Stimulated activated CD8-positive, alpha-beta memory T cell treated with anti-CD3 and anti-CD28 coated beads, Interleukin-15, amount 100 ng/mL, for 4 hours (primary cell): Measurements from ENCODE around the gene CCSER1.

Source experiments
- DNase-seq, 2 donors: peaks; one replicate each; pipeline ENCODE4 v3.0.0-alpha.2; 2020; ENCODE audit warnings: low read depth in 2 of 2

CCSER1 gene

DNA sequence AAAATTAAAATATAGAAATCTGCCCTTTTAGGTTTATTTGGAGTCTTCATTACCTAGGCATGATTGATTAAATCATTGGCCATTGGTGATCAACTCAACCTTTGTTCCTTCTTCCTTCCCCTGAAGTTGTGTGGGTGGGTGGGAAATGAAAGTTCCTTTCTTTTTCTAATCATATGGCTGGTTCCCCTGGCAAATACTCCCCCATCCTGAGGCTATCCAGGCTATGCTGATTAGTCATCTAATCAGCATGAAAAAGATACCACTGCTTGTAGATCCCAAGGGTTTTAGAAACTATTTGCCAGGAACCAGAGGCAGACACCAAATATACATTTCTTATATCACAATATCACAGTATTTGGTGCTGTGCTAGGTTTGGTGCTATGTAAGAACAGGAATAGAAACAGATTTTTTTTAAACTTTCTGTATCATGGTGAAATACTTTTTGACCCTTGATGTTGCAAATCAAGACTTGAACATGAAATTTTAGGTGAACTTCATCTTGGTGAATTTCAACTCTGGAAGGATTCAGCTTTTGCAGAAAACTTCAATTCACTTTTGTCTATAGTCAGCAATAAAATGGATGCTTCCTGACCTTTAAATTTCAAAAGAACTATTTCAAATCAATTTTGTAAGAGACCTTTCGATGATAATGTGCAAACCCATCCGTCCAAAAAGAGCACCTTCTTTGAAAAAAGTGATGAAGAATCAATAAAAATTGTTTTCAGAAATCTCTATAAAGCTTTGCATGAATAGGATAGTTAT lies 71.1 kb downstream of the CCSER1 start:
- no peak for DNase-seq

DNA sequence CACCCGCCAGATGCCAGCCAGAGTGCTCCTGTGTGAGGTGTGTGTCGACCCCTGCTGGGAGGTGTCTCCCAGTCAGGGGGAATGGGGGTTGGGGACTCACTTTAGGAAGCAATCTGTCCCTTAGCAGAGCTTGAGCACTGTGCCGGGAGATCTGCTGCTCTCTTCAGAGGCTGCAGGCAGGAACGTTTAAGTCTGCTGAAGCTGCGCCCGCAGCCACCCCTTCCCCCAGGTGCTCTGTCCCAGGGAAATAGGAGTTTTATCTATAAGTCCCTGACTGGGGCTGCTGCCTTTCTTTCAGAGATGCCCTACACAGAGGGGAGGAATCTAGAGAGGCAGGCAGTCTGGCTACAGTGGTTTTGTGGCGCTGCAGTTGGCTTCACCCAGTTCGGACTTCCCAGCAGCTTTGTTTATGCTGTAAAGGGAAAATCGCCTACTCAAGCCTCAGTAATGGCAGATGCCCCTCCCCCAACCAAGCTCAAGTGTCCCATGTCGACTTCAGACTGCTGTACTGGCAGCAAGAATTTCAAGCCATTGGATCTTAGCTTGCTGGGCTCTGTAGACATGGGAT lies 80.8 kb downstream of the CCSER1 start:
- no peak for DNase-seq

DNA sequence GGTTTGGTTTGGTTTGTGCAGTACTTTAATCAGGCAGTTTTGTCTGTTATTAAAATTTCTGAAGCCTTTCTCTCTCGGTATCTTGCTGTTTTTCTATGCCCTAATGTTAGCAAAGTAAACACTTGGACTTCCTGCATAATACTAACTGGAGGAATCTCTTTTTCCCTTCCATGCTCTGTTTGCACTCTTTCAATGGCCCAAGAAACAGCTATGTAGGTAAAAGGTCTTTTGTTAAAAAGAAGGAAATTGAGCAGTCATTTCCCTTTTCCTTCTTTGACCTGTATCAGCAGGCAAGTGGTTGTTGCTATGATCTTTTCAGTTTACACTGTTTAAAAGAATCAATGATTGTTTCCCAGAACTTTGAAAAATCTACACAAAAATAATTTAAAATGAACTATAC lies 82.7 kb downstream of the CCSER1 start:
- DNase-seq: no peak

DNA sequence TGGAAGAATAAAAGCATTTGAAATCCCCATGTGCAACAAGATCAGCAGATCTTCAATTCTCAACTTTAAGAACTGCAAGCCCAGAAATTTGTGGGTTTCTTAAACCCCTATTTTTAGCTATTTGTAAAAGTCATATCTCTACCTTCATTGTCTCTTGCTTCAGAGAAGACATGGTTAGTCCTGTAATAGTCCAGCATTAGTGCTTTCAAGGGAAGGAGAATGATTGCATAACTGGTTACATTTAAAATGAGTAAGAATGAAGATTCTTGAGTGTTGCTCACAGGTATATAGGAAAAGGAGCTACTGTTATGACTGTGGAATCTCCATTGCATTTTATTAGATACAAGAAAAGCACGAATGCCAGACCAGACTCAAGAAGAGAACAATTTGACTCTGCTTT lies 84.0 kb downstream of the CCSER1 start:
- DNase-seq: no peak

DNA sequence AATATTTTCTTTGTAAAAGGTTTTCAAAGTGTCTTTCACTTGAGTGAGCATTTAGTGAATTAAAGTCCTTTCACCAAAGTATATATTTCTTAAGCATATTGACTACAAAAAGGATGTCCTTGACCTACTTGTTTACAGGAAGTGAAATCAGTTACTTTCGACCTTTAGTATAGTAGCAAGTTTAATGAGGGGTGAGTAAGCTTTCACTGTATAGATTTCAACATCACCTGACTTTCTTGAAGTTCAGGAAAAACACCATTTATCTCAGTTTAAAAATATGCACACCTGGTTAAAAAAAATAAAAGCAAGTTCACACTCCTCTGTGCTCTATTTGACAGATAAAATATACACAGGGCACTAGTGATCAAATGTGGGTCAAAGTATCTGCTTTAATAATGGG lies 88.1 kb downstream of the CCSER1 start:
- DNase-seq: no peak

DNA sequence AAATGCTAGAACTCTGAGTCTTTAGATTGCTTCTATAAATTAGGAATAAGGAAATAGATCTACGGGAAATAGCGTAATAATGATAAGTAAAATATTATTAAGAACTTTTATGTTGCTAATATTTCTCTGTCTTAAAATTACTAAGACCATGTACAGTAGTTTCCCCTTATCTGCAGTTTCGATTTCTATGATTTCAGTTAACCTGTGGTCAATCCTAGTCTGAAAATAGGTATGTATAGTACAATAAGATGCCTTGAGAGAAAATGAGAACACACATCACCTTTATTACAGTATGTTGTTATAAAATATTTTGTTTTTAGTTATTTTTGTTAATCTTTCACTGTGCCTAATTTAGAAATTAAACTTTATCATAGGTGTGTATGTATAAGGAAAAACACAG lies 92.6 kb downstream of the CCSER1 start:
- no peak for DNase-seq

DNA sequence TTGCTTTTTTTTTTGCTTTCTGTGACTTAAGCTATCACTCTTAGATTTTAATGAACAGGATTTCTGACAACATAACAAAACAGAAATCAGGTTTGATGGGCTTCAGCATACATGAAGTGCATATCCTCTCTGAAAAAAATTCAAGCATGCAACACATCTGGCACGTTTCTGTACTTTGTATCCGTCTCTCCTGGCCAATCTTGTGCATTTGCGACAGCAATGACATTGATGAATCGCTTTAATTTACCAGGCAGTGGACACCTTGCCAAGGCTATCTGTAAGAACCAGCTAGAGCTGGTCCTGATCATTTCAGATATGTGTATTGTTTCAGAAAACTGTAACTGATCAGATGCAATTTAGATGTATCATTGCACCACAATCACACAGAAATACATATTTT lies 93.3 kb downstream of the CCSER1 start:
- DNase-seq: no peak

DNA sequence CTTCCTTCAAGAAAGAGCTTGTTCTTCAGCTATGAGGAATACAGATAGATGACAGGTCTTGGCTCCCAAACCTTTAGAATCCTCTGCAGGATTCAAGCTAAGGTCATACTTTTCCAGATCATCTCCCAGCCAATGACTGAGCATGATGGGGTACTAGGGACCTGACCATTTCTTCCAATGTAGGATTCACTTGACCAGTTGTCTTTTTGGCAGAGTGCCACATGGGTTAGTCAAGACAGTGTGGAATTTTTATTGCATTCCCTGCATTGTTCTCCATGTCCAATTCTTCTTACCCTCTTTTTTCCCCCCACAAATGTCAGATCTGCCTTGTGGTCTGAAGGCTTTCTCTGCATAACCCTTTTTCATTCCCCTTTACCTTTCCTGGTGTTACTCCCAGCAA lies 99.5 kb downstream of the CCSER1 start:
- DNase-seq: no peak

DNA sequence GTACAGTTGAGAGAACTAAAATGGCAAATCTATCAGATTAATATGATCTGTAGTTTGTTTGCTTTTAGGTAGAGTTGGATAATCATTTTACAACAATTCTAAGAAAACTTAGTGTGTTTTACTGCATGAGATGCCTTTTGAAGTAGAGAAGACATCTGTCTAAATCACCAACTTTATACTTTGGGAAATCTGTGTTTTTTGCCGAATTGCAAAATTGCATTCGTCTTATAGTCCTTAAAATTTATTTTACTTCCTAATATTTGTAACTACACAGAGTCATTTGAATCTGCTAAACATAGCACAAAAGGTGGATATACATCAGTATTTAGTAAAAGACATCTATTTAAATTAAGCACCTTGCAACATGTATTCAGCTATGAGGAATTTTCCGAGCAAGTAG lies 100.0 kb downstream of the CCSER1 start:
- DNase-seq: no peak

DNA sequence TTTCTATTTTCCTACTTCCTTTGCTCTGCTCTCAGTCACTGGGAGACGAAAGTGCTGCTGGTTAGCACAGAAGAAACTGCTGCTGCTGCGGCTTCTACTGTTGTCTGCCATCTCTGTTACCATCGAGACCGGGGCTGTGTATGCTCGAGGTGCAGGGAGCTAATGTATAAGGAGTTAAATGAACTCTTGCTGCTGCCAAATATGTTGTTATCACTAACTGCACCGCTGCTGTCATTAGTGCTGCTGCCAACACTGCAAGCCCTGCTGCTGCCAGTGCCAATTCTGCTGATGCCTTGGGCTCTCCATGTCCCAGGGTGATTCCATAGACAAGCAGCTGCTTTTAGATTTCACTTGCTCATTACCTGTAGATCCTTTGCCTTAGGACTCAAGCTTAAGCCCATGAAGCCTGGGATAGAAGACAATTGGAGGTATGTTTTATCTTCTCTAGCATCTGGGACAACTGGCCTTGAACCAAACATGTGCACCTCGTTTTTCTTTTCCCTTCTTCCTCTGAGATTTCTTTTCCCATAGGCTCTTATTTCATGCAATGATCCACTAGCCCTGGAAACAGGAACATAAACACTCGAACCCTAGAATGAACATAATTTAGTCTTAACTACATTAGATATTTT lies 107.8 kb downstream of the CCSER1 start:
- no peak for DNase-seq

DNA sequence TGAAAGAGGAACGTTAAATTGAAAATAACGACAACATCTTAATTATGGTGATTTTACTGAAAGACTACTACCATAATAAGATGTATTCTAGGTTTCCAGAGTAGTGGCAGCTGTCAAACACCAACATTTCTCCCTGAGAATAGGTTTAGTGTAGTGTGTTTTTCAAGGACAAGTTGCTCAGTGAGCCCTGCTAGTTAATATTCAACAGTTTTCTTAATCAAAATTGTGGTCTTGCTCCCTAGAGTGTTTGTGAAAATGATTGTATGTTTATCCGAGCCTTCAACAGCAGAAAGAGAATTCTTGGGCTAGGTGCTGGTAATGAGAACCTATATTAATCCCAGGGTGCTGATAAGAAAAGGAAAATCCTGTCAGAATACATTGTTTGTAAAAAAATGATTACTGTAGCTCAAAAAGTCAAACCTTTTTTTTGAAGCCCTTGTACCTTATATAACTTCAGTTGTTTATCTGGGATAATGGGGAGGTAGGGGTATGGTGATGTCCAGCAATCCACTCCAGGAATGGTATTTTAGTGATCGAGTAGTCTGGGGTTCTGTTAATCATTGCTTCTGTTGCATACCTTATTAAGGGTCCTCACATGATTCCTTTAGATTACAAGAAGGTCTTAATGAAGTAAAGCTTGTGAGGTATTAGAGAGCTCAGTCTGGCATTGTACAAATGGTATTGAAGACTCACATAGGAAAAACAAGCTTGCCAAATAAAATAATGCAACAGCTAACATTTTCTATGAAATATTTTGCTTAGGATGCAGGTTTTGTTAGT lies 110.7 kb downstream of the CCSER1 start:
- no peak for DNase-seq

DNA sequence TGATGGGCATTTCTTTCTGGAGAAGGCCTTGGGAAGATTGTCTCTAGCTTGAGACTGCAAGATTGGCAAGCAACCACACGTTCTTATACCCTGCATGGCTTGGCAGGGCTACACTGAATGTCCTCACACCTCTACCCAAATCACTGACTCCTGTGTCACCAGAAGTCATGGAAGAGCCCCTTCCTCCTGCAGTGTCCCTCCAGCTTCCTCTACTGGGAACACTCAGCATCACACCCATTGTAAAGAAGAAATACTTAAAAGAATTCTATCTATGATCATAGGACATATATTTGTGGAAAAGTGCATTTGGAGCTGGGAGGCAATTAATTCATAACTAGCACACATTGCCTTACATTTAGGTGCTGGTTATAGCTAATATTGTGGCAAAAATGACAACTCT lies 113.1 kb downstream of the CCSER1 start:
- no peak for DNase-seq

DNA sequence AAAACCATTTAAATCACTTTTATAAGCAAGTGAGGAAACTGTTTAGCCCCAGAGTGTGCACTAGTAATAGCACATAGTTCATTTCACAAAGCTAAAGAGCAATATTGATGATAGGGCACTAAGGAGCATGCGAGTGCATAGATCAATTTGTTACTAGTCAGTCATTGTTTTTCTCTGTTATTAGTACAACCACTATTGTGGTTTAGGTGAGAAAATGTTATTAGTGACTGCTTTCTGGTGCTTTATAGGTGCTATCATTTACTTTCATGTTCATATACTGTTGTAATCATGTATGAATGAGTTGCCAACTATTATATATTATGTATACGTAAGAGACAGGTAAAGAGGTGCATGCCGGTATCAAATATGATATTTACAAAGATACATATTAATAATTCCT lies 113.8 kb downstream of the CCSER1 start:
- no peak for DNase-seq

DNA sequence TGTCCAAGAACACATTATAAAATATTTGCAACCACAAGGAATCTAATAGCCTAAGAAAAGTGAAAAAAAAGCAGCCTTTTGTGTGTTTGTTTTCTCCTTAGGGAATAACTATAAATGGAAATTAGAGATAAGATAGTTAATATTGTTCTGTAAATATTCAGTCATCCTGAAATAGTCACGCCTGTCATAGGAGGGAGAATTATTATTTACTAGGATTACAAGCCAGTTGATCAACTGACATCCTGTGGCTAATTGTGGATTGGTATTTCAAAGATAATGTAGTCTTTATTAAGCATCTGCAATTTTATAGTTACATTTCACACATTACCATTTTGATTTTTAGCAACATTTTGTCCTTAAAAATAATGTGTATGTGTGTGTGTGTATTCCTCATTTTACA lies 118.6 kb downstream of the CCSER1 start:
- DNase-seq: no peak

DNA sequence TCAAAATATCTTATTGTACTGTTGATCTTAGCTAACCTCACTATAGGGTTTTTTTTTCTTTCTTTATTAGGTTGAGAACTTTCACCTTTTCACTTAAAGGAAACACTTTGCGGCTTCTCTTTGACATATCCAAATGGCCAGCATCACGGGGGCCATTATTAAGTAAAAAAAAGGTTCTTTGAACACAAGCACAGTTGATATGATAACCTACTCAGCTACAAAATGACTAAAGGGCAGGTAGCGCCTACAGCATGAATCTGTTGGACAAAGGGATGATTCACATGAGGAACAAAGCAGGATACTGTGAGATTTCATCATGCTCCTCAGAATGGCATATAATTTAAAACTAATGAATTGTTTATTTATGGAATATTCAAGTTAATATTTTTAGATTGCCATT lies 119.6 kb downstream of the CCSER1 start:
- no peak for DNase-seq

DNA sequence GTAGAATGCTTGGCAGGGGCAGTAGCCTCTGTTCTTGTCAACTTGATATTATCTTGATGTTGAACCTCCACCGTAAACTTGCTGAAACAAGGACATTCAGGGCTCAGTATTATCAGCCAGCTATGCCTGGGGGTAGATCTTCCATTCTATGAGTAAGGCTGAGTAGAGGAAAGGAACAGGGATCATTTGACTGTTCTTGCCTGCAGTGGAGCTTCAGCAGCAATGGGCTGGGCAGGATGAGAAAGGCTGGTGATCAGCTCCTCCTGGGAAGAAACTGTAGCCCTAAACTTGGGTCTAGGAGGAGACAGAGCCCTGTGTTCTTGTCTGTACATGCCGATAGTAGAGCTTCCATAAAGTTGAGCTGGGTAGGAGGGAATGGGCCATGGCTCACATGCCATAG lies 127.2 kb downstream of the CCSER1 start:
- DNase-seq: no peak

DNA sequence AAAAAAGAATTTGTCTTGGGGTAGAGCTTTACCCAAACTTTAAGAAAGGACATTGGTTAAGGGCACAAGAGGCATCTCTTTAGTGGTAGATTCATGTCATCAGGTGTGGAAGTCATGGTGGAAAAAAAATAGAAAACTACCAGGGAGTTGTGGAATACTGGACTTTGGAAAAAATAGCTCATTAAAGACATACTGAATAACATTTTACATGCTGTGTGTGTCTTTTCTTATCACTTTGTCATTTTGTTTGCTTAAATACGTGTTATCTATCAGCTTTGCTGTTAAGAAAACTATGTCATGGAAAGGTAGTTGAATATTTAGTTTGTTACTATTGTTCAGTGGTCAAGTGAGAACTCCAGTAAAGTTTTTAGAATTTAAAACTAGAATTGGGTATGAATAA lies 147.0 kb downstream of the CCSER1 start:
- no peak for DNase-seq

DNA sequence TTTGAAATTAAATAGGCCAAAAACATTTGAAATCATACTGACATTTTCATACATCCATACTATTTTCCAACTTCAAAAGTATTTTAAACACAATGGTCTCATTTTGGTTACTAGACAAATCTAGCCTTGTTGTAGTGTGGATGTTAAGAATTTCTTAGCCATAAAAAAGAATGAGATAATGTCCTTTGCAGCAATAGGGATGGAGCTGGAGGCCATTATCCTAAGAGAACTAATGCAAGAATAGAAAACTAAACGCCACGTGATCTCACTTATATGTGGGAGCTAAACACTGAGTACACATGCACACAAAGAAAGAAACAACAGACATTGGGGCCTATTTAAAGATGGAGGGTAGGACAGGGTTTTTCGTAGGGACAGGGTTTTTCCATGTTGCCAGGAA lies 153.8 kb downstream of the CCSER1 start:
- no peak for DNase-seq

DNA sequence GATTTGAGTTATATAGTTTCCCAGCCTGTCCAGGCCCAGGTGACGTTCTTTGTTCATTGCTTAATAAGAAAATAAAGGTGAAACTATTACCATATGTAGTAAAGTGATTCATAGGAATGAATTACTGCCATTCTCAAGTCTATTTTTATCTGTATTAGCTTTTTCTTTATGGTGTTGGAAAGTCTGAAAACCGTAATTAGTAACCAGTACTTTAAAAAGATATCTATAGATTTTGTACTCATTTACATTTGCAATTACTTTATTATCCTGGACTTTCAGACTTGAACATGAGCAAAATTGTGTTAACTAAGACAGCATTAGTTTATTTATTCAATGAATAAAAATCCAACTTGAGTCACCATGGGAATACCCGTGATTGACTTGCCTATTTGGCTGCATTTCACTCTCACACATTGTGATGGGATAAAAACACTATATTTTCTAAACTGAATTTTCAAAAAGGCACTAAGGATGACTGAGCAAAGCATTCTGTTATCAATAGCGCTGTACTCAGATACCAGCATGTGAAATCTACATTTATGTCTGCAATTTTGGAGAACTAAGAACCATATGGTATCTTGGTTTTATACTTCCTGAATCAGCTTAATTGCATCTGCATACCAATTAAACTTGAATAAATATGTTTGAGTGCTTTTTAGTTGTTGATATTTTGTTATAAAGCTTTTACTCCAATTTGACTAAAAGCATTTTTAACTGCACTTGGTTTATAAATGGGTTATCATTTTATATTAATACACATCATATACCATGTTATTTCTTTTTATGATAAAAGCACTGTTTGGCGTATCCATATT lies 154.6 kb downstream of the CCSER1 start:
- no peak for DNase-seq

DNA sequence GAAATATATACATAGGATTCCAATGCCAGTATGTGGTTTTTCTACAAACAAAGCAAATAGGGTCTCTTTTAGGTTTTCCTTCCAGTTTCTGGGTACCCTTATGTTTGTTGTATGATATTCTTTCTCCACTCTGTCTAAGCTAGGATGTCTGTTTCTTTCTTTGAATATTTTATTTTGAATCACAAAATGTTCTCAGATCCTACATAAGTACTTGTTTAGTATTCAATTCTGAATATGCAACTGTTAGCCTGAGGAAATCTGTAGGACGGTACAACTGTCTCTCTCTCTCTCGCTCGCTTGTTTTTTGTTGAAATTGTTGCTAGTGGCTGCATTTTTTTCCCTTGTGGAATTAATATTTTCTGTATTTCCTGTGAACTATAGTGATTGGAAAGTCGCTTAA lies 163.2 kb downstream of the CCSER1 start:
- no peak for DNase-seq

DNA sequence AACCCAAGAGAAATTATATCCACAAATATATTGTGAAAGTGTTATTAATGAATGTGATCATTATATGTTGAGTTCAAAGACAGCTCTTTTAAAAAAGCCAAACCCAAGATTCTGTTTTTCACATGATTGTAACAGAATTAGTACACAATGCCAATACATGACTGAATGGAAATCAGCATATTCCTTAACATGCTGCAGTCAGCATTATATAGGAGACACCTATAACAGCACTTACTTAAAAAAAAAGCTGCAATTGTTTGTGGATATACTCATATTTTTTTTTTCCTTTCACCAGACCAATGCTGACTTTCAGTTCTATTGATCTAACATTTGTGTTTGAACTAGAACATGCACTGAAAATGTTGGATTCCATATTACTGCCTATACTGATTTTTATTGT lies 165.2 kb downstream of the CCSER1 start:
- DNase-seq: no peak

DNA sequence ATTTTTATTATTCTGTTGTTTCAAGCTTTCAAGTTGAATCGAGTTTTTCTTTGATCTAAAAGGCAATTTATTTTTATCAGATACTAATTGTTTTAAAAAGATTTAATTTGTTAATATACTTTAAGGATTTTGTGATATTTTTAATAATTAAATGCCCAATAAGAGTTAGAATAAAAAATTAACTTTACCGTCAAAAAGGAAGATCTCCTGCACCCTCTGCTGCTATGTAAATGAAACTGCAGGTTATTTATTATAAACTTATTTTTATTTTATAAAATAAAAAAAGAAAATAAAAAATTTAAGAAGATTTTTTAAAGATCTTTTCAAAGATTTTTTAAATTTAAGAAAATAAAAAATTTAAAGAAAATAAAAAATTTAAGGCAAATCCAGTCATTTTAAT lies 166.1 kb downstream of the CCSER1 start:
- no peak for DNase-seq
